ENCODE measurements around the gene ZNF423.

DNA sequence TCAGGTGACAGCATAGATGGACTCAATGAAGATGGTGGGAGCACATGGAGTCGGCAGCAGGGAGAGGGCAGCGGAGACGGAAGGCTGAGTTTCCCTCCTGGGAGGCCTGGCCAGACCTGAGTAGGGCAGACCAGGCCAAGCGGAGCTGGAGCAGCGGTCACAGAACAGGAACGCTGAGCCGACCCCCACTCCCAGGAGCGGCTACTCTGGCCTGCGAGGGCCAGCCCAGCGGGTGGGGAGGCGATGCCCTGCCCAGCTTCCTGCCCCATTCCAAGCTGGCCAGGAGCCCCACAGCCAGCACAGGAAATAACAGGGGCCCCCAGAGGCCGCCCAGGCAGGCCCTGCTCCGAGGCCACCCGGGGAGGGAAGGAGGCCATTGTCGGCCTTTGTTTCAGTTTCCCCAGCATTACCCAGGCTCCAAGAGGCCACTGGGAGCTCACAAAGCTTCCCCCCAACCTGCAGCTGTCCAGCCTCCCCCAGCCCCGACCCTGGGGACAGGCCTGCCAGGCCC, 79.8 kb downstream of the ZNF423 start:
- TF ChIP-seq, protein P1, sequence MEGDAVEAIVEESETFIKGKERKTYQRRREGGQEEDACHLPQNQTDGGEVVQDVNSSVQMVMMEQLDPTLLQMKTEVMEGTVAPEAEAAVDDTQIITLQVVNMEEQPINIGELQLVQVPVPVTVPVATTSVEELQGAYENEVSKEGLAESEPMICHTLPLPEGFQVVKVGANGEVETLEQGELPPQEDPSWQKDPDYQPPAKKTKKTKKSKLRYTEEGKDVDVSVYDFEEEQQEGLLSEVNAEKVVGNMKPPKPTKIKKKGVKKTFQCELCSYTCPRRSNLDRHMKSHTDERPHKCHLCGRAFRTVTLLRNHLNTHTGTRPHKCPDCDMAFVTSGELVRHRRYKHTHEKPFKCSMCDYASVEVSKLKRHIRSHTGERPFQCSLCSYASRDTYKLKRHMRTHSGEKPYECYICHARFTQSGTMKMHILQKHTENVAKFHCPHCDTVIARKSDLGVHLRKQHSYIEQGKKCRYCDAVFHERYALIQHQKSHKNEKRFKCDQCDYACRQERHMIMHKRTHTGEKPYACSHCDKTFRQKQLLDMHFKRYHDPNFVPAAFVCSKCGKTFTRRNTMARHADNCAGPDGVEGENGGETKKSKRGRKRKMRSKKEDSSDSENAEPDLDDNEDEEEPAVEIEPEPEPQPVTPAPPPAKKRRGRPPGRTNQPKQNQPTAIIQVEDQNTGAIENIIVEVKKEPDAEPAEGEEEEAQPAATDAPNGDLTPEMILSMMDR (IDR thresholded peaks at IDR 0.05 in 8 of 11, conservative IDR thresholded peaks at IDR 0.05 in 3 of 11), result no peak
- peak in 2 of 3 donors; percentile 60 to 68 for TF ChIP-seq POLR2AphosphoS5 (IDR thresholded peaks at IDR 0.05)
